ENCODE results near the gene CHMP6. TPM values are rescaled to one million over a fixed set of nuclear protein-coding genes. Genes with fewer than 3 reads are reported as not detected.

CHMP6 gene
- polyA plus RNA-seq, 1 donor from 2014 or later: 35.1 TPM

DNA sequence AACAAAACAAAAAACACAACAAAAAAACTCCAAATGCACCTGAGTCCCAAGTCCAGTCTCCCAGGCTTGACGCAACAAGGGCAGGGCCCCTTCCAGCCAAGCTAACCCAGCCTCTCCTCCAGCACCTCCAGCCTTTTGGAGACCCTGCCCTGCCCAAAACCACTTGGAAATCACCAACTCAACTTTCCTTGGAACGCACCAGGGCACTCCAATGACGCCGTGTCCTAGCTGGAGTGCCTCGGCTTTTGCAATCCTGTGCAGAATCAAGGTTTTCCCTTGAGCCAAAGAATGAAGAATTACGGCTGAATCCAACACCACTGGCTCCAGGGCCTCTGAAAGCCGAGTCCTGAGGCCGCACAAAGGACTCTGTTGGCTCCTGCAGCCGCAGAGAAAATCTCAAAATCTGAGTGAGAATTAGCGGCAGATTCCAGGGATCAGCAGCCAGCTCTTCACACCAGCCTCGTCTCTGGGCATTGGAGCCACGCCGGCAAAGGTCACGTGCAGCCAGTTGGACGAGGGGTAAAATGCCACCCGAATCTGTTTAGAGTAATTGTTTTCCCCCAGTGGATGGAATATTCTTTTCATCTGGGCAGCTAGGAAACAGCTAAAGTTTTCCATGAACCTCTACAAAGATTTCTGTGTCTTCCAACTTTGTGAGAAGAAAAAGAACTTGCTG is 33.6 kb downstream of the CHMP6 start:
- Histone ChIP-seq H3K4me3 (ENCODE audit: low read length) (no peak overlapping the region), H2AFZ (ENCODE audit: low read depth, low read length) (no peak overlapping the region), H3K79me2 (replicated peaks; ENCODE audit: insufficient read depth, low read length) (no peaks in the 10 kb centered on the region), H3K27ac (ENCODE audit: low read length) (no peak overlapping the region), H3K9ac (ENCODE audit: low read length) (no peak overlapping the region), H3K4me2 (ENCODE audit: low read length) (no peak overlapping the region), H3K9me2 (ENCODE audit: insufficient read depth, low read length) (no peaks in the 10 kb centered on the region), H3K36me3 (ENCODE audit: insufficient read depth, low read length) (no peaks in the 10 kb centered on the region), H3K27me3 (ENCODE audit: insufficient read depth, low read depth, low read length) (no peaks in the 10 kb centered on the region), H3K9me3 (ENCODE audit: low read length) (no peaks in the 10 kb centered on the region), H4K20me1 (ENCODE audit: insufficient read depth) (no peaks in the 10 kb centered on the region), H3F3A (ENCODE audit: insufficient read depth, low read length, poor library complexity, severe bottlenecking) (no peaks in the 10 kb centered on the region)
- no peak for TF ChIP-seq RAD21 (conservative IDR thresholded peaks at IDR 0.05)

DNA sequence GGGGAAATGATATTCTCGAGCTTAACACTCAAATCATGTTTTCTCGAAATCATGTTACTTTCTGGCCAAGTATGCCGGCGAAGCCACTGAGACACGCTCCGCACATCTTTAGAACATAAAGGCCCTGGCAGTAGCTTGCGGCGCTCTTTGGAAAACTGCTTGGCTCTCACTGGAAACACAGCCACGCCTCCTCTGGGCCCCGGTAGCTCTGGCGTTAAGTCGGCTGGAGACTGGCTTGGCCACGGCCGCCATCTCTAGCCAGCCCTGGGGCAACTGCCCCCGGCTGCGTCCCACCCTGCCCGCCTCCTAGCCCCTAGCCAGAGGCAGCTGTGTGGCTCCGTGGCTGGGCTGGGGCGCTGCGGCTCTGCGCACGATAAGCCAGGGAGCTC is 34.1 kb downstream of the CHMP6 start:
- Histone ChIP-seq H3K9me3 (ENCODE audit: low read length) (no peaks in the 10 kb centered on the region), H2AFZ (ENCODE audit: low read depth, low read length) (no peak overlapping the region), H3K9me2 (ENCODE audit: insufficient read depth, low read length) (no peaks in the 10 kb centered on the region), H3K4me2 (ENCODE audit: low read length) (no peak overlapping the region), H3K36me3 (ENCODE audit: insufficient read depth, low read length) (no peaks in the 10 kb centered on the region), H3F3A (ENCODE audit: insufficient read depth, low read length, poor library complexity, severe bottlenecking) (no peaks in the 10 kb centered on the region), H3K79me2 (replicated peaks; ENCODE audit: insufficient read depth, low read length) (no peaks in the 10 kb centered on the region), H3K4me3 (ENCODE audit: low read length) (no peak overlapping the region), H4K20me1 (ENCODE audit: insufficient read depth) (no peaks in the 10 kb centered on the region), H3K27ac (ENCODE audit: low read length) (no peak overlapping the region), H3K27me3 (ENCODE audit: insufficient read depth, low read depth, low read length) (no peaks in the 10 kb centered on the region), H3K9ac (ENCODE audit: low read length) (no peak overlapping the region)
- TF ChIP-seq EP300 (conservative IDR thresholded peaks at IDR 0.05; ENCODE audit: poor library complexity, severe bottlenecking) (no peak), POLR2AphosphoS5 (IDR thresholded peaks at IDR 0.05) (no peak), TAF1 (IDR thresholded peaks at IDR 0.05; ENCODE audit: low read depth) (no peak), EZH2 (IDR thresholded peaks at IDR 0.05; ENCODE audit: borderline replicate concordance, insufficient read depth, low read length, poor library complexity, severe bottlenecking) (no peak), SMC3 (conservative IDR thresholded peaks at IDR 0.05; ENCODE audit: poor library complexity) (no peak), REST (IDR thresholded peaks at IDR 0.05; ENCODE audit: borderline replicate concordance) (no peak), RAD21 (conservative IDR thresholded peaks at IDR 0.05) (no peak)
- TF ChIP-seq, protein P1, sequence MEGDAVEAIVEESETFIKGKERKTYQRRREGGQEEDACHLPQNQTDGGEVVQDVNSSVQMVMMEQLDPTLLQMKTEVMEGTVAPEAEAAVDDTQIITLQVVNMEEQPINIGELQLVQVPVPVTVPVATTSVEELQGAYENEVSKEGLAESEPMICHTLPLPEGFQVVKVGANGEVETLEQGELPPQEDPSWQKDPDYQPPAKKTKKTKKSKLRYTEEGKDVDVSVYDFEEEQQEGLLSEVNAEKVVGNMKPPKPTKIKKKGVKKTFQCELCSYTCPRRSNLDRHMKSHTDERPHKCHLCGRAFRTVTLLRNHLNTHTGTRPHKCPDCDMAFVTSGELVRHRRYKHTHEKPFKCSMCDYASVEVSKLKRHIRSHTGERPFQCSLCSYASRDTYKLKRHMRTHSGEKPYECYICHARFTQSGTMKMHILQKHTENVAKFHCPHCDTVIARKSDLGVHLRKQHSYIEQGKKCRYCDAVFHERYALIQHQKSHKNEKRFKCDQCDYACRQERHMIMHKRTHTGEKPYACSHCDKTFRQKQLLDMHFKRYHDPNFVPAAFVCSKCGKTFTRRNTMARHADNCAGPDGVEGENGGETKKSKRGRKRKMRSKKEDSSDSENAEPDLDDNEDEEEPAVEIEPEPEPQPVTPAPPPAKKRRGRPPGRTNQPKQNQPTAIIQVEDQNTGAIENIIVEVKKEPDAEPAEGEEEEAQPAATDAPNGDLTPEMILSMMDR (IDR thresholded peaks at IDR 0.05; ENCODE audit: poor library complexity, severe bottlenecking): no peak

Measured in neural cell (in vitro differentiated cells).